Forelimb muscle (tissue), 1 donor: ENCODE results near the gene IPO4. TPM values are rescaled to one million over a fixed set of nuclear protein-coding genes. Genes with fewer than 3 reads are reported as not detected.
A peak's percentile ranks its signal among the peaks of the same experiment; 100 is the strongest.
"Not testable (repeated sequence)": the region's sequence is repeated elsewhere in the genome, so short reads cannot be mapped to it uniquely, and the experiment has no call there.

Source experiments
- DNase-seq: peaks from one replicate; pipeline ENCODE4 v3.0.0-alpha.2; 2013; ENCODE audit warnings: low read depth
- polyA plus RNA-seq: library from polyadenylated mRNA; unstranded; fragments of 120-200 nt; gene quantifications from one replicate; pipeline ENCODE4 v1.2.1, GENCODE V29; 2013; ENCODE audit not compliant: insufficient read length

Gene IPO4
- polyA plus RNA-seq, 1 donor, result 26.4 TPM

DNA sequence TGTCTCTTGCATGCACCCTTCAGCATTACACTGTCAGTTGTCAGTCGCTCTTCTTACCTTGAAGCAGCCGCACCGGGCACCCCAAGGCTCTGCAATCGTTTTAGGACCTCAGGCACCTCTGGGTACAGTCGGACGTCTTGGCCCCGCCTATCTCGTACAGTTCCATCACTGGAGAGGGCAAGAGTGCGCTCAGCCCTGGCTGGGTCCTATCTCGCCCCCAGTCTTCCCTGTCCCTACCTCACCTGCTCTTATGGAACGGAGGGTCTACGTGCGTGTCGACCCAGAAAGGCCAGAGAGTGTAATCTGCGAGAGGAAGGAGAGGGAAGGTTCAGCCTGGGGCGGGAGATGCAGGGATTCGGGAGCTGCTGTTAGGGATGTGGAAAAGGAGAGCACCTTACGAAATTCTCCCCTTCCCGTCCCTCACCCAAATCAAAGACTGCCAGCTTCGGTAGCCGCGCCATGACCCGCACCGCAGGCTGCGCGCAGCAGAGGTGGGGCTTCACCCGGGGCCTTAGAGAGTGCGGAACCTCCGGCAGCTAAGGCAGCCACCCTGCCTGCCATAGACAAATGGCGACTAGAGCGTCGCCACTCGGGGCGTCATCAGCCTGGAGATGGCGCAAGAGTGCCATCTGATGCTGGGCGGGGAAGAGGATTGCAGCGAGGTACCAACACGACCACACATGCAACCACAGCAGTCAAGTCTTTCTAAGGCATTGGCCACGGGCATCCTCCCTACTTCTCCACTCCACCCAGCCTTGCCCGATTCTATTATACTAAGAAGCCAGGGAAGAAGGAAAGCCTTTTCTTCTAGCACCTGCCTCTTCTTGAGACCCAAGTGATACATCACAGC, 27.1 kb upstream of the IPO4 start, which contains the start of gene MDP1:
Gene MDP1 (minus strand): TSS at position 572 of the 850 bp plus-strand sequence. CDS start 111 bp downstream, at position 461.
- peak; percentile 74 for DNase-seq

DNA sequence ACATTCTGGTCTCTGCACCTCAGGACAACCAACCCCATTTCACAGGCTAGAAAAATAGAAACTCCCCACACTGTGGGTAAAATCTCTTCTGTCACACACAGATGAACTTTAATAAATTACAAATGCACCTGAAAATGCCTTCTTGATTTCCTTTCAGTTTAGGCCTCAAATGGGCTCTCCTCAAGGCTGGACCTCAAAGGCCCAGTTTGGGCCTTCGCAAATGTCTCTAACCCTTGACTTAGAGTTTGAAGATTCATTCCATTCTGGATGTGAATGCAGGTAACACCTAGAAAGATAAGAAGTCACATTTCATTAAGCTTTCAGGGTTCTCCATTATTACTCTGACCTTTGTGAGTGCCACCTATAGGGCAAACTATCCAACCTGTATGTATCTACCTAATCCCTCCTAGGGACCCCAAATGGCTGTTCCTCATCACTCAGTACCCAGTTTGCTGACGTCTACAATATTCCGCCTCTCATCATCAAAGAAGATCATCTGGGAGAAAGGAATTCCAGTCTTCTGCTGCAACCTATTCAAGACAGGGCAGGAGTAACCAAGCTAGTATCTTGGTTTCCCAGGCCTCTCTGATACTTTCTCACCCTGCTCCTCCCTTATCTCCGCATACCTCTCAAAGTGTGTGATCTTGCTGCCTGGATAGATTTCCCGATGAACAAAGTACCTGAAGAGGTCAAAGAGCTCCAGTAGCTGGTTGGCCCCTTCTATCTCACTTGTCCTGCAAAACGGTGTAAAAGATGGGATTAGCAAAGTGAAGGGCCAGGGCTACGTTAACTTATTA, 25.4 kb upstream of the IPO4 start:
- no peak for DNase-seq

DNA sequence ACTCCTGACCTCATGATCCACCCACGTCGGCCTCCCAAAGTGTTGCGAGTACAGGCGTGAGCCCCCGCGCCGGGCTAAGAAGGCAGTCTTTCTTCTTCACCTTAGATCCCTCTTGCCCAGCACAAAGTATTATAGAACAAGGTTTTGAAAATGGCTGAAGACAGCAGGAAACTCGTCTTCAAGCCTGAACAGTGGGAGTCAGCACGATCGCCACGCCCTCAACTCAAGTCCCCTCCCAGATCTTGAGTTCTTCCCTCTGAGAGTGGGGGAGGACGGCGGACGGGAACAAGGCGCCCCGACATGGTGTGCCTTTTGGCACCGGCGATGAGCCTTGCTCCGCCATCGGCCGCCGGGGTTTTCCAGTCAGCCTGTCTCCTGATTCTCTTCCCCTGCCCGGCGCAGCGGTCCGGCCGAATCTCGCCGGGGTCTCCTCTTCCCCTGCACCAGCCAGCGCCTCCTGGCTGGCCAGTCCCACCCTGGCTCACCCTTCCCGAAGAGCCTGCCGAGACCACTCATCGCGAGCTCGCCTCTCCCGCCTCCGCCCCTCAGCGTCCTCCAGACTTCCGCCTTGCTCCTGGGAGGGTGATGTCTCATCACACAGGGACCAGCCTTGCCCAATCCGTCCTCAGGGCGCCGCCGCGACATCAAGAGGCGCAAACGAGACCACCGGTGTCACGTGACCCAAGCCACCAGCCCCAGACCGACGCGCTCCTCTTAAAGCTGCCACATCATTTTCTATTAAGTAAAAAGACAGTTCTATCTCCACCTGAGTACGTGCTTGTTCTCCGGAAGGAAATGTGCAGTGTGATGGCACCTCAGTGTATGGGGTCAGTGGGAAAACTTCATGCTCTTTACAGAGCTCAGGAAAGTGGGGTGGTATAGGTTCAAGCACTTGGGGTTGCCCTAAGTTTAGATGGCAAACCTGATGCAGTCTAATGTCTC, 24.6 kb upstream of the IPO4 start, which contains the start of gene CHMP4A:
Gene CHMP4A (minus strand): TSS at position 565 of the 942 bp plus-strand sequence. CDS start 49 bp downstream, at position 516.
- peak; percentile 89 for DNase-seq

DNA sequence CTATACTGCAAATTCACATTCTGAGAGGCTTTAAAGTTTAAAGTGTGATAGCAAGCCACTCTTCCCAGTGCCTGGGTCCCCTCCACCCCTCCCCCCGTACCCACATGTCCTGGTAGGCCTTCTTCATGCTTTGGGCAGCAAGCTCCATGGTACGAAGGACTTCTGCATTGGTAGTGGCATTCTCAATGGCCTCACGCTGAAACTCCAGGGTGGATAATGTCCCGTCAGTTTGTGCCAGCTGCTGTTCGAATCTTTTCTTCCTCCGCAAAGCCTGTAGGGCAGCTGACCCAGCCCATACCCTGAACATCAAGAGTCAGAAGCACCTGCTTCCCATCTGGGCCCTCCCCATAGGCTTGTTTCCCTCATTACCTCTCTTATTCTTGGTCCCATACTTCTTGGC, 22.7 kb upstream of the IPO4 start:
- no peak for DNase-seq

DNA sequence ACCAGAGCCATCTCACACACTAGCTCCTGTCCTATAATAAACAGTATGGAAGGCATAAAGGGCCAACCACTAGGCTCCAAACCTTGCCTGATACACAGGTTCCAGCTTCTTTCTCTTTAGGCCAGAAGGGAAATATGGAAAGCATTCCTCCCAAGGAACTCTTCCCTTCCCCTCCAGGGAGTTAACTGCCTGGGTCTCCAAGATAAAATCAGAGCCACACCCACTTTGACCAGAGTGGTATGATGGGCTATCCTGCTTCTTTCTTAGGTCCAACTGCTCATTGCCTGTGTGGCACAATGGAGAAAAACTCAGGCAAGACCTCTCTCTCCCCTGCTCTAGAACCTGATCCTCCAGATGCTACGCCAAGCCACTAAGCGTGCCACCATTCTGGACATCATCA, 19.0 kb upstream of the IPO4 start:
- no peak for DNase-seq

DNA sequence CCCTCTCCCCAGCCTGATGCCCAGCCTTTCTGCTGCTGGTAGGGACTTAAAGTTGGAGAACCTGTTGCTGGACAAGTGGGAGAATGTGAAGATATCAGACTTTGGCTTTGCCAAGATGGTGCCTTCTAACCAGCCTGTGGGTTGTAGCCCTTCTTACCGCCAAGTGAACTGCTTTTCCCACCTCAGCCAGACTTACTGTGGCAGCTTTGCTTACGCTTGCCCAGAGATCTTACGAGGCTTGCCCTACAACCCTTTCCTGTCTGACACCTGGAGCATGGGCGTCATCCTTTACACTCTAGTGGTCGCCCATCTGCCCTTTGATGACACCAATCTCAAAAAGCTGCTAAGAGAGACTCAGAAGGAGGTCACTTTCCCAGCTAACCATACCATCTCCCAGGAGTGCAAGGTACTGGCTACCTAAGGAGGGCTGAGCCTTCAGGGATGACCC, 18.5 kb upstream of the IPO4 start:
- DNase-seq, result no peak

DNA sequence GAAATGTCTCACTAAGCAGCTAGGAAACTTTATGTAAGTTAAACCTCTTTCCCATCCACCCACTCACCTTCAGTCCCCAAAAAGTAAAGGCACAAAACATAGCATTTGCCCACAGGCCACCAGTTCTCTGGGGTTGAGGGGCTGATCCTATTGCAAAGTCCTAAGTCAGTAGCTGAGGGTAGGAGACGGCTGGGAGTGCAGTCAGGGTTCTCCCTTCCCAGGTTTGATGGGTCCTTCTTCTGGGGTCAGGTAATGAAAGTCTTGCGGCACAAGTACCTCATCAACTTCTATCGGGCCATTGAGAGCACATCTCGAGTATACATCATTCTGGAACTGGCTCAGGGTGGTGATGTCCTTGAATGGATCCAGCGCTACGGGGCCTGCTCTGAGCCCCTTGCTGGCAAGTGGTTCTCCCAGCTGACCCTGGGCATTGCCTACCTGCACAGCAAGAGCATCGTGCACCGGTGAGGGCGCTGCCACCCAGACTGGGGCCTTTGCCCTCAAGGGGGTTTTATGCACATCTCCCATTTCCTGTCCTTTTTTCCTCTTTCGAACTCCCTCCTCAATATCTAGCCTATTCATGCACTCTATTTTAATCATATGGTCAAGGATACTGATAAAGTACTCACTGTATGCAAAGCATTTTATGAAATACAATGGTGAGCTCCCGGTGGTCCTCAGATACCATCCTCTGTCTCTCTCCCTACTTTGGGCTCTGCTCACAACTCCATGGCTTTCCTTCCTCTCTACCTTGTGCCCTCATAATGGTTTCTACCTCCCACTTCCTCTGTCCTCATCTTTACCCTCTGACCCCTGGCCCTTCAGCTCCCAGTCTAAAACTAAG, 17.9 kb upstream of the IPO4 start:
- no peak for DNase-seq

DNA sequence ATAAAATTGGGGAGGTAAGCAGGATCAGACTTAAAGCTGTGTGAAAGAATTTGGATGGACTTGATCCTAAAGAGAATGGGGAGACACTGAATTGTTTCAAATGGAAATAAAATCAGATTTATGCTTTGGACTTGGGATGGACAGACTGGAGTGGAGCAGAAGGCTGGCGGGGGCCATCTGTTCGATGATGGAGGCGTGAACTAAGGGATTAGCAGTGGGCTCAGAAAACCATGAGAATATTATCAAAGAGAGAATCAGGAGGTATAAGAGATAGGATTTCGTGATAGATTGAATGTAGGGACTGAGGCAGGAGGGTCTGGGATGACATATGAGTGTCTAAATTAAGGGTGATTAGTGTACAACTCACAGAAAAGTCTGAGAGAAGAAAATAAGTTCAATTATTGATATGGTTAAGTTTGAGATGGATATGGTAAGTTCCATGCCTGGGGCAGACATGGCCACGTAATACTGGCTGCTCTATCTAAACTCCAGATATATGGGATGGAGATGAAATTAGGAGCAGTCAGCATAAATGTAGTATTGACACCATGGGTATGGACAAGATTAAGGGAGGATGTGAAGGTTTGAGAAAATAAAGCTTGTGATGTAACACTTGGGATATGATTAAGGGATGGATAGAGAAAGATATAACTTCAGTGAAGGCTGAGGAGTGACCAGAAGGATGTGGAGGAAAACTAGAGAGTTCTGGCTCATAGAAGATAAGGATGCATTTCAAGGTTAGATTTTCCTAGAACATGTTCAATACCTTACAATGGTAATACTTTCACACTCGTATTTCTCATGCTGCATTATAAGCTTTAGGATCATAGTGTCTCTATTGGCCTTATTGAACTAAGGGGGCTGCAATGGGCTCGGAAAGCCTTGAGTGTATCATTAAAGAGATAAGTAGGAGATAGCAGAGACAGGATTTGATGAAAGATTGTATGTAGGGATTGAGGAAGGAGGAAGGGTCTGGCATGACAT, 15.8 kb upstream of the IPO4 start:
- DNase-seq, result no peak

DNA sequence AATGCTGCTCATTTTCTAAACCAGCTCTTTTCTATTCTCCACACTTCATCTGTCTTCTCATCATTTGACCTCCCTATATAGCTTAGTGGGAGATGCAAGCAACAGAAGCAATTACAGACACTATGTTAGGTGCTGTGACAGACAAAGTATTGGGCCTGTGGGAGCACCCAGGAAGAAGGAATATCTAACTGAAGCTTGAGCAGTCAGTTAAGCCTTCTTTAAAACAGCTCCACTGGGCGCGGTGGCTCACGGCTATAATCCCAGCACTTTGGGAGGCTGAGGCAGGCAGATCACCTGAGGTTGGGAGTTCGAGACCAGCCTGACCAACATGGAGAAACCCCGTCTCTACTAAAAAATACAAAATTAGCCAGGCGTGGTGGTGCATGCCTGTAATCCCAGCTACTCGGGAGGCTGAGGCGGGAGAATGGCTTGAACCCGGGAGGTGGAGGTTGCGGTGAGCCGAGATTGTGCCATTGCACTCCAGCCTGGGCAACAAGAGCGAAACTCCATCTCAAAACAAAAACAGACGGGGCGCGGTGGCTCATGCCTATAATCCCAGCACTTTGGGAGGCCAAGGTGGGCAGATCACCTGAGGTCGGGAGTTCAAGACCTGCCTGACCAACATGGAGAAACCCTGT, 14.8 kb upstream of the IPO4 start:
- not testable (repeated sequence) for DNase-seq

DNA sequence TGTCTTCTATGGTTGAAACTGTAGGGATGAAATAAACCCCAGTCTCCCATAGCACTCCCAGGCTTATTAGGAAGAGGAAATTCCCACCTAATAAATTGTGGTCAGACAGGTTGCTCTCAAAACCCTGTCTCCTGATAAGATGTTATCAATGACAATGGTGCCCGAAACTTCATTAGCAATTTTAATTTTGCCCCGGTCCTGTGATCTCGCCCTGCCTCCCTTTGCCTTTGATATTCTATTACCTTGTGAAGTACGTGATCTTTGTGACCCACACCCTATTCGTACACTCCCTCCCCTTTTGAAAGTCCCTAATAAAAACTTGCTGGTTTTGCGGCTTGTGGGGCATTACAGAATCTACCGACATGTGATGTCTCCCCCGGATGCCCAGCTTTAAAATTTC, 13.9 kb upstream of the IPO4 start:
- not testable (repeated sequence) for DNase-seq

DNA sequence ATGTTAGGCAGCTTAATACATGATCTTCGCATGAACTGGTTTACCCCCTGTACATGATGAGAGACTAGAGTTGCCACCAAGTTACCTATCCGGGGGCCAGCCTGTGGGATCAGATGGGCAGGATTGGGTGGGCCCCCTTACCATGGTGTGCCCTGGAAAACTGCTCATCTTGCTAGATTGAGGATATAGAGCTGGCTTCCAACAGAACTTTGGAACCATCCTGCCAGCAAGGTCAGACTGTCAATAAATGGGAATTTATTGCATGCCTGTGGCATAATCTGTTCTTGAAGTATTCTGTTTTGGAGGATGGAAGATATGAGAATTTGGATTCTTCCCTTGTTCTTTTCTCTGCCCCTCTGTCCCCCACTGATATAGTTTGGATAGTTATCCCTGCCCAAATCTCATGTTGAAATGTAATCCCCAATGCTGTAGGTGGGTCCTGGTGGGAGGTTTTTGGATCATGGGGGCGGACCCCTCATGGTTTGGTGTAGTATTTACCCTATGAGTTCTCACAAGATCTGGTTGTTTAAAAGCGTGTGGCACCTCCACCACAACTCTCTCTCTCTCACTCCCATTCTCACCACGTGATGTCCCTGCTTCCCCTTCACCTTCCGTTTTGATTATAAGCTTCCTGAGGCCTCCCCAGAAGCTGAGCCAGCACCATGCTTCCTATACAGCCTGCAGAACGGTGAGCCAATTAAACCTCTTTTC, 10.4 kb upstream of the IPO4 start:
- no peak for DNase-seq

DNA sequence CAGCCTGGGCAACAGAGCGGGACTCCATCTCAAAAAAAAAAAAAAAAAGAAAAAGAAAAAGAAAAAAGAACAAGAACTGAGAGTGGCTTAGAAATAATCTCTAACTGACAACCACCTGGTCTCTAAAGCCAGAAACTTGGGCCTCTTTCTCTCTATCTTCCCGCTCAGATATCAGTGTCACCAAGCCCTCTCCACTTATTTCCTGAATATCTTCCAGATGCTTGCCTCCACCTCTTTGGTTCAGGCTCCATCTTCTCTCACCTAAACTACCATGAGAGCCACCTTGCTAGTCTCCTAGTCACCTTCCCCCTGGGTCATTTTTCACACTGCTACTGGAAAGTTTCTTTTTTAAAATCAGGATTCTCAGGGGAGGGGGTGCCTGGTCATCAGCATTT, 8.4 kb upstream of the IPO4 start:
- no peak for DNase-seq

DNA sequence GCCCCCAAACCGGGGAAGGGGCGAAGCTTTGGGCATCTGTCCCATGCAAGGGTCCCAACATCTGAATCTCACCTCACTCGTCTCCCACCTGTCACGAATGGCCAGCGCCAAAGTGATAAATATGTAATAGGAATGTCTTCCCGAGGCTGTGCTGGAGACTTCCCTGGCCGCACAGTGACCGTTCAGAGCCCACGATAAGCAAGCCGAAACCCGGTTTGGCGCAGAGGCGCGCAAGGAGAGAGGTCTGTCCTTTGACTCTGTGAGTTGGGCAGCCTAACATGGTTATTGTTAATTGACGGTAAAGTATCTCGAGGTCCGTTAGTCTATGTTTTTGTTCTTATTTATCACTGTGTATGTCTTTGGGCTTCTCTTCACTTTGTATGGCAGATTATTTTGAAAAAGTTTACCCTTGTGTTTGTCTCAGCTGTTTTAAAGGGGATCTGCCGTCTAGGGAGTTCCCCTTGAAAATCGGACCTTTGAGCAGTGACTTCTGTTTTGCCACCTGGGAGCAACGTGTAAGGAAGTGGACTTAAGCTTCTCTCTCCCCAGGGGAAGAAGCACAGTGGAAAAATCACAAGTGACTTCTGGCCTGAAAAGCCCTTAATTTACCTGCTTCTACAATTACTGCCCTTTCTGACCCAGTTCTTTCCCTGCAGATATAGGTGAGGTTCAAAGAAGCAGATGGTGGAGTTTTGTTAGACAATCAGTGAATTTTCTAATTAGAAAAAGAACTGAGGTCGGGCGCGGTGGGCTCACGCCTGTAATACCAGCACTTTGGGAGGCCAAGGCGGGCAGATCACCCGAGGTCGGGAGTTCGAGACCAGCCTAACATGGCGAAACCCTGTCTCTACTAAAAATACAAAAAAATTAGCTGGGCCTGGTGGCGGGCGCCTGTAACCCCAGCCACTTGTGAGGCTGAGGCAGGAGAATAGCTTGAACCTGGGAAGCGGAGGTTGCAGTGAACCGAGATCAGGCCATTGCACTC, 7.7 kb upstream of the IPO4 start:
- DNase-seq, result no peak

DNA sequence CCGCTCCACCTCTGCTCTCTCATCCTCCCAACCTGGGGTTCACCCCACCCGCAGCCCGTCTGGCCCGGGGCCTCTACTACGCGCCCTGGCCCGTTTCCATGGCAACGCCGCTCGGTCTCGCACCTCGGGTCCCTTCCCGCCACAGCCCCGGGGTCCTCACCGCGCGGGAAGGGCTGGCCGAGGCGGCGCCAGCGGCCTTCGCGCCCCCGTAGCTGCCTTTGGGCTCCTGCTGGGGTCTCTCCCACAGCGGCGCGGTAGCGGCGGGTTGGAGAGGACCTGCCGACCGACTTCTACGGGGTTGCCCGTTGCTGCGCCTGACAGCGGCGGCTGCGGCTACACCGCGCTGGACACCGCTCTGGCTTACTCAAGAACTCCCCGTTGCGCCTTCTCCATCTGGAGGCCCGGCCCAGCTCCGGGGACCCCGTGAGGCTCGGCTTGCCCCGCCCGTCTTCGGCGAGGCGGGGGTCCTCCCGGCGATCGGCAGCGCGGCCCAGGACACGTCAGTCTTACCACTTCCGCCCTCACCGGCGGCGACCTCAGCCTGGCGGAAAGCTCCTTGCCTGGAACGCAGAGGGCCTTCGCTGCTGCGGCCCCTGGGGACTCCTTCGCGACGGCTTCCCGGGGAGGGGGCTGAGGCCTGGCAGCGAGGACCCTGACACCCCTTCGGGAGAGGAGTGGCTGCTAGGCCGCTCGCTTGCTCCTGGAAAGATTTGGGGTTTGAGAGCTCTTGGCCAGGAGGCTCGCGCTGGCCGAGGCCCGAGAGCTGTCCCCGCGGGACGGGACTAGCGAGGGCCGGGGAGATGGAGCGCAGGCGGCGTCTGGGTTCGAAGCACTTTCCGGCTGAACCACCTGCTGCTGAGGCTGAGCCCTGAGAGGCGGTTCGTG, 6.8 kb upstream of the IPO4 start, which contains the start of gene TM9SF1:
Gene TM9SF1 (minus strand): TSS at position 256 of the 885 bp plus-strand sequence. CDS start 422 bp downstream, outside the sequence.
- peak; percentile 51 for DNase-seq

DNA sequence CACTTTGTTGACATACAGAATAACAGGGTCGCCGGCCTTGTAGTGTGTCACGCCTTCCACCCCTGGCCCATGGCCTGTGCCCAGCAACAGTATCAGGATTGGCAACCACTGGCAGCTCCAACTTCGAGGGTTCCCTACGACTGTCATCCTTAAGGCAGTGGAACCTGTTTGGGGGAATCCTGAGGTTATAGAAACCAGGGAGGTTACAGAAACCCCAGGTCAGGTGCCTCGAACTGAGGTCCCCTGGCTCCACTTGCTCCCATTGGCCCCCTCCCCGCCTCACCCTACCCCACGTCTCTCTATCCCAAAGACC, 6.2 kb upstream of the IPO4 start:
- DNase-seq, result no peak
